ENCODE results near the gene USHBP1.
"Not testable (repeated sequence)": the region's sequence is repeated elsewhere in the genome, so short reads cannot be mapped to it uniquely, and the experiment has no call there.

USHBP1 gene

GRCh38 chr19:17295551-17295950 lies 31.0 kb upstream of the USHBP1 start:
- H2AK5ac ChIP-seq (ENCODE audit: low read length, severe bottlenecking); DNase-seq; H2AFZ ChIP-seq (ENCODE audit: low read depth, low read length); H4K91ac ChIP-seq (ENCODE audit: low read length); H4K8ac ChIP-seq (ENCODE audit: low read length); H2BK120ac ChIP-seq (ENCODE audit: low read depth, low read length); H3K9me3 ChIP-seq (ENCODE audit: control insufficient read depth, low read length); H2BK5ac ChIP-seq (ENCODE audit: low read depth, low read length, poor library complexity, severe bottlenecking); H3K27me3 ChIP-seq (ENCODE audit: control insufficient read depth in 1 of 2, insufficient read depth in 1 of 2, low read length in 2 of 2); H3K4ac ChIP-seq (ENCODE audit: low read depth in 1 of 2, low read length in 2 of 2); H2BK12ac ChIP-seq (ENCODE audit: low read length in 2 of 2); H3K18ac ChIP-seq (ENCODE audit: low read depth in 1 of 2, low read length in 2 of 2); H2BK15ac ChIP-seq (ENCODE audit: low read depth, poor library complexity, severe bottlenecking); H3K4me2 ChIP-seq (ENCODE audit: low read length, poor library complexity, severe bottlenecking); H3K9ac ChIP-seq (ENCODE audit: low read length); H3K4me3 ChIP-seq (ENCODE audit: insufficient read depth in 1 of 2, low read depth in 1 of 2, low read length in 2 of 2); H3K14ac ChIP-seq (ENCODE audit: low read length in 2 of 2); H3K23ac ChIP-seq (ENCODE audit: low read length in 2 of 2): not testable (repeated sequence)
- Histone ChIP-seq H3K79me1 (replicated peaks; ENCODE audit: low read length, poor library complexity, severe bottlenecking) (peaks cover 22% of the 10 kb centered on the region), H3K36me3 (ENCODE audit: control insufficient read depth in 1 of 2, insufficient read depth in 2 of 2, low read depth in 1 of 2, low read length in 2 of 2) (peaks cover 3 to 42% of the 10 kb centered on the region in 2 experiments), H3K4me1 (ENCODE audit: control insufficient read depth, insufficient read depth, low read depth, low read length) (peaks cover 15% of the 10 kb centered on the region), H3K27ac (ENCODE audit: low read length, poor library complexity, severe bottlenecking) (peak overlapping the region; percentile 60)
- WGBS = 95% methylated on average over 6 of the region's 6 CpGs

GRCh38 chr19:17294051-17294891 lies 29.7 kb upstream of the USHBP1 start:
- Histone ChIP-seq H2AFZ (ENCODE audit: low read depth, low read length) (no peak overlapping the region), H2BK15ac (ENCODE audit: low read depth, poor library complexity, severe bottlenecking) (no peak overlapping the region), H2BK5ac (ENCODE audit: low read depth, low read length, poor library complexity, severe bottlenecking) (no peak overlapping the region), H3K27me3 (ENCODE audit: control insufficient read depth in 1 of 2, insufficient read depth in 1 of 2, low read length in 2 of 2) (no peaks in the 10 kb centered on the region), H2BK12ac (ENCODE audit: low read length in 2 of 2) (no peak overlapping the region), H3K79me1 (replicated peaks; ENCODE audit: low read length, poor library complexity, severe bottlenecking) (peaks cover 19% of the 10 kb centered on the region), H3K4me1 (ENCODE audit: control insufficient read depth, insufficient read depth, low read depth, low read length) (peaks cover 18% of the 10 kb centered on the region), H2BK120ac (ENCODE audit: low read depth, low read length) (no peak overlapping the region), H3K36me3 (ENCODE audit: control insufficient read depth in 1 of 2, insufficient read depth in 2 of 2, low read depth in 1 of 2, low read length in 2 of 2) (peaks cover 3 to 33% of the 10 kb centered on the region in 2 experiments), H3K4ac (ENCODE audit: low read depth in 1 of 2, low read length in 2 of 2) (no peak overlapping the region), H3K4me3 (ENCODE audit: insufficient read depth in 1 of 2, low read depth in 1 of 2, low read length in 2 of 2) (no peak overlapping the region), H3K4me2 (ENCODE audit: low read length, poor library complexity, severe bottlenecking) (no peak overlapping the region), H4K91ac (ENCODE audit: low read length) (no peak overlapping the region), H3K9me3 (ENCODE audit: control insufficient read depth, low read length) (no peaks in the 10 kb centered on the region), H2AK5ac (ENCODE audit: low read length, severe bottlenecking) (no peak overlapping the region), H3K14ac (ENCODE audit: low read length in 2 of 2) (no peak overlapping the region), H3K9ac (ENCODE audit: low read length) (no peak overlapping the region), H4K8ac (ENCODE audit: low read length) (no peak overlapping the region), H3K18ac (ENCODE audit: low read depth in 1 of 2, low read length in 2 of 2) (no peak overlapping the region), H3K27ac (ENCODE audit: low read length, poor library complexity, severe bottlenecking) (no peak overlapping the region), H3K23ac (ENCODE audit: low read length in 2 of 2) (no peak overlapping the region)
- DNase-seq = no peak
- 86% methylated on average over 47 of the region's 48 CpGs for WGBS

- H3K4me1 ChIP-seq (ENCODE audit: control insufficient read depth, insufficient read depth, low read depth, low read length) = peaks cover 18% of the 10 kb centered on the region
- no peak overlapping the region for H3K9ac ChIP-seq (ENCODE audit: low read length)
- H3K4me3 ChIP-seq (ENCODE audit: insufficient read depth in 1 of 2, low read depth in 1 of 2, low read length in 2 of 2) = no peak overlapping the region
- H2AK5ac ChIP-seq (ENCODE audit: low read length, severe bottlenecking) = no peak overlapping the region
- H3K18ac ChIP-seq (ENCODE audit: low read depth in 1 of 2, low read length in 2 of 2) = no peak overlapping the region
- H3K4ac ChIP-seq (ENCODE audit: low read depth in 1 of 2, low read length in 2 of 2) = no peak overlapping the region
- no peak overlapping the region for H3K27ac ChIP-seq (ENCODE audit: low read length, poor library complexity, severe bottlenecking)
- no peak overlapping the region for H2BK15ac ChIP-seq (ENCODE audit: low read depth, poor library complexity, severe bottlenecking)
- H2BK12ac ChIP-seq (ENCODE audit: low read length in 2 of 2) = no peak overlapping the region
- no peaks in the 10 kb centered on the region for H3K27me3 ChIP-seq (ENCODE audit: control insufficient read depth in 1 of 2, insufficient read depth in 1 of 2, low read length in 2 of 2)
- WGBS = 96% methylated on average over 13 of the region's 14 CpGs
- H3K23ac ChIP-seq (ENCODE audit: low read length in 2 of 2) = no peak overlapping the region
- H2BK120ac ChIP-seq (ENCODE audit: low read depth, low read length) = no peak overlapping the region
- H3K79me1 ChIP-seq (replicated peaks; ENCODE audit: low read length, poor library complexity, severe bottlenecking) = peaks cover 16% of the 10 kb centered on the region
- DNase-seq = no peak
- no peak overlapping the region for H4K8ac ChIP-seq (ENCODE audit: low read length)
- H4K91ac ChIP-seq (ENCODE audit: low read length) = no peak overlapping the region
- H3K36me3 ChIP-seq (ENCODE audit: control insufficient read depth in 1 of 2, insufficient read depth in 2 of 2, low read depth in 1 of 2, low read length in 2 of 2) = peaks cover 3 to 27% of the 10 kb centered on the region in 2 experiments
- H3K14ac ChIP-seq (ENCODE audit: low read length in 2 of 2) = no peak overlapping the region
- H3K9me3 ChIP-seq (ENCODE audit: control insufficient read depth, low read length) = no peaks in the 10 kb centered on the region
- no peak overlapping the region for H3K4me2 ChIP-seq (ENCODE audit: low read length, poor library complexity, severe bottlenecking)
- H2BK5ac ChIP-seq (ENCODE audit: low read depth, low read length, poor library complexity, severe bottlenecking) = no peak overlapping the region
- no peak overlapping the region for H2AFZ ChIP-seq (ENCODE audit: low read depth, low read length)
These were observed 29.1 kb upstream of the USHBP1 start for GRCh38 chr19:17293605-17294004.

GRCh38 chr19:17292301-17293074 lies 27.9 kb upstream of the USHBP1 start:
- Histone ChIP-seq H3K4ac (ENCODE audit: low read depth in 1 of 2, low read length in 2 of 2) (peak overlapping the region; percentile 79 to 98), H3K4me1 (ENCODE audit: control insufficient read depth, insufficient read depth, low read depth, low read length) (peaks cover 18% of the 10 kb centered on the region), H4K8ac (ENCODE audit: low read length) (peak overlapping the region; percentile 79), H4K91ac (ENCODE audit: low read length) (peak overlapping the region; percentile 90), H3K27ac (ENCODE audit: low read length, poor library complexity, severe bottlenecking) (peak overlapping the region; percentile 89), H3K27me3 (ENCODE audit: control insufficient read depth in 1 of 2, insufficient read depth in 1 of 2, low read length in 2 of 2) (no peaks in the 10 kb centered on the region), H3K4me2 (ENCODE audit: low read length, poor library complexity, severe bottlenecking) (peak overlapping the region; percentile 79), H2BK5ac (ENCODE audit: low read depth, low read length, poor library complexity, severe bottlenecking) (peak overlapping the region; percentile 82), H2BK120ac (ENCODE audit: low read depth, low read length) (peak overlapping the region; percentile 86), H3K23ac (ENCODE audit: low read length in 2 of 2) (no peak overlapping the region), H3K4me3 (ENCODE audit: insufficient read depth in 1 of 2, low read depth in 1 of 2, low read length in 2 of 2) (peak overlapping the region; percentile 54 to 75), H3K9me3 (ENCODE audit: control insufficient read depth, low read length) (no peaks in the 10 kb centered on the region), H2BK12ac (ENCODE audit: low read length in 2 of 2) (peak overlapping the region in 1 of 2 experiments; percentile 65), H3K79me1 (replicated peaks; ENCODE audit: low read length, poor library complexity, severe bottlenecking) (peaks cover 12% of the 10 kb centered on the region), H2AK5ac (ENCODE audit: low read length, severe bottlenecking) (no peak overlapping the region), H3K14ac (ENCODE audit: low read length in 2 of 2) (peak overlapping the region in 1 of 2 experiments; percentile 68), H3K18ac (ENCODE audit: low read depth in 1 of 2, low read length in 2 of 2) (peak overlapping the region; percentile 86 to 92), H3K9ac (ENCODE audit: low read length) (peak overlapping the region; percentile 64), H2AFZ (ENCODE audit: low read depth, low read length) (peak overlapping the region; percentile 75), H2BK15ac (ENCODE audit: low read depth, poor library complexity, severe bottlenecking) (peak overlapping the region; percentile 73), H3K36me3 (ENCODE audit: control insufficient read depth in 1 of 2, insufficient read depth in 2 of 2, low read depth in 1 of 2, low read length in 2 of 2) (peaks cover 0 to 21% of the 10 kb centered on the region in 2 experiments)
- 3% methylated on average over 42 of the region's 46 CpGs for WGBS
- peak; percentile 94 for DNase-seq
